Effector CD4-positive, alpha-beta T cell (primary cell): ENCODE measurements around the gene CDC34.

Experiments used
- DNase-seq: peaks from one replicate; pipeline ENCODE4 v3.0.0-alpha.2; 2020

CDC34 gene

GRCh38 chr19:524062-524674 lies 7.4 kb upstream of the CDC34 start:
- DNase-seq, result no peak

- DNase-seq, result no peak
Observed at GRCh38 chr19:525029-525428, 6.5 kb upstream of the CDC34 start.

GRCh38 chr19:525857-526419 lies 5.6 kb upstream of the CDC34 start:
- no peak for DNase-seq

- DNase-seq, result no peak
Observed at GRCh38 chr19:530134-531008, 1.2 kb upstream of the CDC34 start.

GRCh38 chr19:531009-531752 lies 379 bp upstream of the CDC34 start:
- DNase-seq, result peak; percentile 82

GRCh38 chr19:532561-533363 lies 1.2 kb downstream of the CDC34 start:
- DNase-seq, result peak; percentile 38

- no peak for DNase-seq
Observed at GRCh38 chr19:533364-534058, 2.0 kb downstream of the CDC34 start.

GRCh38 chr19:534088-534487 lies 2.5 kb downstream of the CDC34 start:
- no peak for DNase-seq

- no peak for DNase-seq
Observed at GRCh38 chr19:535017-535835, 3.7 kb downstream of the CDC34 start.

- DNase-seq, result no peak
Observed at GRCh38 chr19:536031-536880, 4.7 kb downstream of the CDC34 start.

GRCh38 chr19:536881-537404 lies 5.4 kb downstream of the CDC34 start:
- DNase-seq, result no peak

GRCh38 chr19:538641-539428 lies 7.3 kb downstream of the CDC34 start:
- DNase-seq, result no peak

- no peak for DNase-seq
Observed at GRCh38 chr19:539429-540030, 8.0 kb downstream of the CDC34 start.

- no peak for DNase-seq
Observed at GRCh38 chr19:540867-541637, 9.5 kb downstream of the CDC34 start.

- DNase-seq, result no peak
Observed at GRCh38 chr19:541699-542098, 10.1 kb downstream of the CDC34 start.

GRCh38 chr19:542173-542866 lies 10.8 kb downstream of the CDC34 start:
- DNase-seq, result no peak
